ENCODE measurements around the gene LRRC42.

Gene LRRC42

DNA sequence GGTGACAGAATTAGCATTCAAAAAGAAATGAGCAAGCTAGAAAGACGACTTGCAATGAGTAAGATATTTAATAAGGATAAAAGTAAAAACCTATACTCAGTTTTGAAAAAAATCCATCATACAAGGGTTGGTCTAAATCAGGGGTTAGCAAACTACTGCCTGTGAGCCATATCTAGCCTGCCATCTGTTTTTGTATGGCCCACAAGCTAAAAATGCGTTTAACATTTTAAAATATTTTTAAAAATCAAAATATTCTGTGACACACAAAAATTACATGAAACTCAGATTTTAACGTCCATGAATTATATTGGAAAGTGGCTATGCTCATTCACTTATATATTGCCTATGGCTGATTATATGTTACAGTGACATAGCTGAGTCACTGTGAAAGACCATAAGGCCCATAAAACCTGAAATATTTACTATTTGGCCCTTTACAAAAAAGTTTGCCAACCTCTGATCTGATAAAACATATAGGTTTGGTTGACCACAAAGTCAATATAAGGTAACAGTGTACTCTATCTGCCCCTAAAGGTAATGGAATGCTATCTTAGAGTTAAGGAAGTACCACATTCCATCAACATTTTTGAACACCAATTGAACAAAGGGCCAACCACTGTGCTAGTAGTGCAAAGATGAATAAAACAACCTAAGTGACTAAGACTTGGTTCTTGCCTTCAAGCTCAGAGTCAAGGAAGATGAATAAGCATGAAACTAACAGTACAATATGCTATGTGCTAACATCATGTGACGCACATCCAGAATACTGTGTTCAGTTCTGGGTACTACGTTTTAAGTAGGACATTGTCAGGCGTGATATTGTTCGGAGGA is 3.8 kb upstream of the LRRC42 start:
- DNase-seq (ENCODE audit: low read depth), result no peak

DNA sequence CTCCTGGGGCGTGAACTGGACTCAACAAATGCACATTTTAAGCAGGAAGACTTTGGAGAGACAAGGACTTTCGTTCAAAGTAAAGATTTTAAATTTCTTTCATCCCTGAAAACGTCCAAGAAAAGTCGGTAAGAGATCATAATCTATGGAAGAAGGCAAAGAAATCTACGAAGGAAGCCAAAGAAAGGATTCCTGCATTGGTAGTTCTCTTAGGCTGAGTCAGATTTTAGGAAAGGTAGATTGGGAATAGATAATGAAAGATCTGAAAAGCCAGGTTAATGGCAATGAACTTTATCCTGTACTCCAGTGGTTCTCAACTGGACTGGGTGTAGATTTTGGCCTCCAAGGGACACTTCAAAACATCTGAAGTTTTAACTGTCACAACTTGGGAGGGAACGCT is 3.1 kb upstream of the LRRC42 start:
- no peak for DNase-seq (ENCODE audit: low read depth)

DNA sequence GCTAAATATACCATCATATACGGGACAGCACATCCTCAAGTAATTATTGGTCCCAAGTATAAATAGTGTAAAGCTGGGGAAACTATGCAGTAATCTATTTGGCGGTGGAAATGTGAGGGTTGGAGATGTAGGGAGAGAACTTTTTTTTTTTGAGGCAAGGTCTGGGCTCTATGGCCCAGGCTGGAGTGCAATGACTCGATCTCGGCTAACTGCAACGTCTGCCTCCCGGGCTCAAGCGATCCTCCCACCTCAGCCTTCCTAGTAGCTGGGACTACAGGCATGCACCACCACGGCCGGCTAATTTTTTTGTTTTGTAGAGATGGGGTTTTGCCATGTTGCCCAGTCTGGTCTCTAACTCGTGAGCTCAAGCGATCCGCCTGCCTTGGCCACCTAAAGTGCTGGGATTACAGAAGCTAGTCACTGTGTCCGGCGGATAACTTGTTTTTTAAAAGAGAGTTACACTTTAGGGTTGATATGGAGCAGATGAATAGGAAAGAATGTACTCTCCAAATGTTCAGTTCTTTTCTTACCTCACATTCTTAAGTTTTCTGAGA is 2.6 kb upstream of the LRRC42 start:
- no peak for DNase-seq (ENCODE audit: low read depth)

DNA sequence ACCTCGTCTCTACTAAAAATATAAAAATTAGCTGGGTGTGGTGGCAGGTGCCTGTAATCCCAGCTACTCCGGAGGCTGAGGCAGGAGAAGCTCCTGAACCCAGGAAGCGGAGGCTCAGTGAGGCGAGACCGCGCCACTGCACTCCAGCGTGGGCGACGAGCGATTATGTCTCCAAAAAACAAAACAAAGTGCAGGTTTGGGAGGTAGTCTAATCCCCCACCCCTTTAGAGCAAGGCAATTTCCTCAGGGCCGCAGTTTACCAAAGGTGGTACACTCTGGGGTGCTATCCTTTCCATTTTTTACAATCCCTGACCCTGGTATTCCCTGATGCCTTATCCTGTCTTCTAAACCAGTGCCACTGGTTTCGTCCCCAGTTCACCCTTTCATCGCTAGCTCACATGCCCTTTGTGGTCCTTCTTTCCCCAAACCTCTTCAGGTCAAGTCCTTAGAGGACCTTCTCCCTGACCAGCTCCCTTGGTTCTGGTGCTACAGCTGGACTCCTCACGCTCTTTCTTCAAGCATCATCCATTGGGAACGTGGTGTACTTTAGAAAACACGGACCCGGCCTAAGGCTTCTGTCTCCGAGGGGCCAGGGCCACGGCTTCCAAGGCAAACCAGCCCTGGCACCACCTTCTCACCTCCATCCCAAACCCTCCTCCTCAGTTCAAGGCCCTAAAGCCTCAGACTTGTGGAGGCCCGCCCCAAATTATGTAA is 1.5 kb upstream of the LRRC42 start:
- no peak for DNase-seq (ENCODE audit: low read depth)

DNA sequence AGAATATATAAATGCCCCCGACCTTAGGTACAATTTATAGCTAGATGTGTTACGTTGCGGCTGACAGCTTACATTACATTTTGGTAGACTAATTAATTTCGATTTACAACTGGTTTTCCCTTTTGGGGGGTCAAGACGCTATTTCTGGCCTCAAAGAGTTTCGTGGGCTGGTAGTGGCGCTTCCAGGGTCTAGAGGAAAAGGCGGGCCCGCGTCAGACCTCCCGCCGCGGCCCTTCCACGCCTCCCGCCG is 1.0 kb upstream of the LRRC42 start:
- DNase-seq (ENCODE audit: low read depth), result no peak

DNA sequence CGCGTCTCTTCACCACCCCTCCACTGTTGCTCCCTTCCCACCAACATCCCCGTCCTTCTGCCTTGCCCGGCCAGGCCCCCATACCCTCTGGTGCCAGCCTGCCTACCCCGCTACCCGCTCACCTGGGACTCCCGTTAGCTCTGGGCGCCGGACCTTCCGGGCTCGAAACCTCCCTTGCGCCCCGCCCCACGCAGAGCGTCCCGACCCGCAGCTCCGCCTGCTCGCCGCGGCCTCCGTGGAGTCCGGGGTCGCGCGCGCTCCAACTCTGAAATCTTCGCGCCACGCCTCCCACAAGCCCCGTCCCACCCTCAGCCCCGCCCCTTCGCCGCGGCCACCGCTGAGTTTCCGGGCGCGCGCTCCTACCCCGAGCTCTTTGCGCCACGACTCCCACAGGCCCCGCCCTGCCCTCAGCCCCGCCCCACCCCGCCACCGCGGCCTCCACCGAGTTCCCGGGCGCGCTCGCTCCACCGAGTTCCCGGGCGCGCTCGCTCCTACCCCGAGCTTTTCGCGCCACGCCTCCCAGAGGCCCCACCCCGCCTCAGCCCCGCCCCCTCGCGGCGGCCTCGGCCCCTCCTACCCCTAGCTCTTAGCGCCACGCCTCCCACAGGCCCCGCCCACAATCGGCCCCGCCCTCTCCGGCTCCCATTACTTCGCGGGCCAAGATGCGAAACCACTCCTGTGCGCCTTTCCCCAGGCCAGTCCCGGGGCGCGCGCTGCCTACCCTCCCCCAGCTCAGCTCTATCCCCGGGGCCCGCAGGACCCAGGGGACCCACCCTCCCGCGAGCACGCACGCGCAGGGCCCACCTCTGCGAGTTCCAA is 508 bp upstream of the LRRC42 start, which contains the start of gene IFT25:
Gene IFT25 (minus strand): TSS at position 267 of the 819 bp plus-strand sequence. CDS start 5,617 bp downstream, outside the sequence.
- peak; percentile 72 for DNase-seq (ENCODE audit: low read depth)

DNA sequence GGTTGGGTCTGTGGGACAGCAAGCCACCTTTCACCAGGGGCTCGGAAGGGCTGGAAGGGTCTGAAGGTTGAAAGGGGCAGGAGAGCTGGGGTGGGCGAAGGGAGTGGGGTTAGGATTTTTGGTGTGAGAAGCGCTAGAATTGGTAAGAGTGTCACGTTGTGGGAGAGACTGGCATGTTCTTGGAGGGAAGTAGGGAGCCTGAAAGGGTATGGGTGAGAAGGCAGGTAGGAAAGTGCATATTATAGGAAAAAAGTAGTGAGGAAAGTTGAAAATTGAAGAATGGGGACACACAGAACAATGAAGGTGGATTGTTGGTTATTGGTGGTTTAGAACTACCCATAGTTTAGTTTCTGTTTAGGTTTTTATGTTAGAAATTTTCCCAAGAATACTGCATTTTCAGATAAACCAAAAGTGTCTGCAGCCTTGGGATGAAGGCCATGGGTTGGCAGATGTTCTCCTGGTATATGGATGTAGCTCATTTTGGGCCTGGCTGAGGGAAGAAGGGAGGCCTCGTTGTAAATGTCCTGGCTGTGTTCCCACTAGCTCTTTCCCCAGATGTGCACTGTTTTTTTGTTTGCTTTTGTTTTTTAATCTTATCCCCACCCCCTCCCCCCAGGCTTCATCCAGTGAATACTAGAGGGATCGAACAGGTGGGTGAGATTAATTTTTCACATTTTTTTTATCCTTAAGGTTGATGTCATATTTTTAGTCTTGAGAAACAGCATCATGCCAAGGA is 1.2 kb downstream of the LRRC42 start:
- no peak for DNase-seq (ENCODE audit: low read depth)

DNA sequence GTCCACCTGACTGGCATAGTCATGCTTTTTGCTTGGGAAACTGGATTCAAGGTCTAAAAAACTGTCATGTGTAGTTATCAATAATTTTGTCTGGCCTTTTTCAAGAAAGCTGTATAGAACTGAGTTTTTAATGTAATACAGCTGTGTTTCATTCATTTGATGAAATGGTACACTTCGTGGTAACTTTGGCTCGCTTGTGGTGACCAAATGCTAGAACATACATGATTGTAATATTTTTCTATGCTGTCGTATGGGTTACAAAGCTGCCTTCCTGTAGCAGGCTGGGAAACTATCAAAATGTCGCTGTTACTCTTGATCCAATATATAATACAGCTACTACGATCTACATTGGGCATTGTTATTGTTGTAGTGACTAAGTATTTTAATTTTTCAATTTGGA is 2.1 kb downstream of the LRRC42 start:
- no peak for DNase-seq (ENCODE audit: low read depth)

DNA sequence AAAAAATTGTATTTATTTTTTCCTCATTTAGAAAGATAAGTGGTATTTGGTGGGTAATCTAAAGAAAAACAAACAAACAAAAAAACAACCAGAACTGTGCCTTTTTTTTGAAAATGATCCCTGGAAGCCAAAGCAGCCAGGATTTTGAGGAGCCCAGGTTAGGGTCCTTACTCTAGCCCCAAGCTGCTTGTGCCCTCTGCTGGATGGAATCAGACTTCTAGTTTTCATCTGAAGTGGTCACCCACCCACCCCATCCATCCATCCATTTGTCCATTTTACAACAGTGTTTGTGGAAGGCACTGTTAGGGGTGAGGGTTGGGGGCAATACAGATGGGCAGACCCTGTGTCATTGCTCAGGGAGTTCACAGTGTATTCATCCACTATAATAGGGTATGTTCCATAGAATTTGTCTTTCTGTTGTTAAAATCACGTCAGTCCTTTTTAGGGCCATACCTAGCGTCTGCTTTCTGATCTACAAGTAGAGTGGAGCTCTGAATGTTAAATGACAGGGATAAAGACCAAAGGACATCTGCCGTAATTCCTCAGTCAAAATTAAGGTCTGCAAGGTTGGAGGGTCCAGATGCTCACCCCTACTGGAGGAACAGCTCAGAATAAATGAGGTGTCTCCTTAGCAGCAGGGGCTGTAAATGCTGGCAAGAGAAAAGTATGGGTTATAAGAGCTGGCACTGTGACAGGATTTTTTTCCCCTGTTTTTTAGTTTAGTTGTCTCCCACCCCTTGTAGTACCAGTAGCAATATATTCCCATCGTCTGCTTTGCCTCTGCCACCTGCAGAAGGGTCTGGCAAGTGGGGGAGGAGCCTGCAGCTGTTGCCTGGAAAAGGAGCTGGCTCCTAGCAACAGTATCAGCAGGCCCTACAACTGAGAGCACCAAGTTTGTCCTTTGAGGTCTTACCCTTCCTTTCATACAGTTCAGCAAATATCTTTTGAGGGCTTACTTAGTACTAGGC is 3.2 kb downstream of the LRRC42 start:
- DNase-seq (ENCODE audit: low read depth), result no peak

DNA sequence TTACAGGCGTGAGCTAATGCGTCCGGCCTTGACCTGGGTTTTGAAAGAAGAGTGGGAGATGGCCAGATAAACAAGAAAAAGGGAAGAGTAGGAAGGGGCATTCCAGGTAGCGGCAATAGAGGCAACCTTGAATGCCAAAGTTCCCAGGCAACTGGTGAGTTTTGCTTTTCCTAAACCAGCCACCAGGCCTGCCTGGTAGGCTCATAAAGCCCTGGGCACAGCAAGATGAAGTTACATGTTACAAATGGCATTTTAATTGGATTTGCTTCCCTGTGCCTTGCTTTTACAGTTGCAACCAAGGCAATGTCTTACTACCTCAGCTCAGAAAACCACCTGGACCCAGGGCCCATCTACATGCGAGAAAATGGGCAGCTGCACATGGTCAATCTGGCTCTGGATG is 5.5 kb downstream of the LRRC42 start:
- no peak for DNase-seq (ENCODE audit: low read depth)

DNA sequence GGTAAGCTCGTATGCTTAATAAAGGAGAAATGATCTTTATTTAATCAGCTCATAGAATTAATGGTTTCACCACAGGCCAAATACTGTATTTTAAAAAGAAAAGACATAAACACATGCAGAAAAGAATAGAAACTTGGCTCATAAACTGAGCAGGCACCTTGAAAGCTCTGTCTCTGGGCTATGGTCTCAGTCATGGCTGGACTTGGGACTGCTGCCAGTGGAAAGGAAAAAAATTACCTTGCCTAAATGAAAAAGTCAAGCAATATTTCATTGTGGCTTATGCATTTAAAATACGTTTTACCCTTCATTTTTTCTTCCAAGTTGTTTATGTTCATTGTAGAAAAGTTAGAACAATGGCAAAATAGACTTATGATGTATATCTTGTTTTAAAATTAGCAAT is 8.0 kb downstream of the LRRC42 start:
- DNase-seq (ENCODE audit: low read depth), result no peak

DNA sequence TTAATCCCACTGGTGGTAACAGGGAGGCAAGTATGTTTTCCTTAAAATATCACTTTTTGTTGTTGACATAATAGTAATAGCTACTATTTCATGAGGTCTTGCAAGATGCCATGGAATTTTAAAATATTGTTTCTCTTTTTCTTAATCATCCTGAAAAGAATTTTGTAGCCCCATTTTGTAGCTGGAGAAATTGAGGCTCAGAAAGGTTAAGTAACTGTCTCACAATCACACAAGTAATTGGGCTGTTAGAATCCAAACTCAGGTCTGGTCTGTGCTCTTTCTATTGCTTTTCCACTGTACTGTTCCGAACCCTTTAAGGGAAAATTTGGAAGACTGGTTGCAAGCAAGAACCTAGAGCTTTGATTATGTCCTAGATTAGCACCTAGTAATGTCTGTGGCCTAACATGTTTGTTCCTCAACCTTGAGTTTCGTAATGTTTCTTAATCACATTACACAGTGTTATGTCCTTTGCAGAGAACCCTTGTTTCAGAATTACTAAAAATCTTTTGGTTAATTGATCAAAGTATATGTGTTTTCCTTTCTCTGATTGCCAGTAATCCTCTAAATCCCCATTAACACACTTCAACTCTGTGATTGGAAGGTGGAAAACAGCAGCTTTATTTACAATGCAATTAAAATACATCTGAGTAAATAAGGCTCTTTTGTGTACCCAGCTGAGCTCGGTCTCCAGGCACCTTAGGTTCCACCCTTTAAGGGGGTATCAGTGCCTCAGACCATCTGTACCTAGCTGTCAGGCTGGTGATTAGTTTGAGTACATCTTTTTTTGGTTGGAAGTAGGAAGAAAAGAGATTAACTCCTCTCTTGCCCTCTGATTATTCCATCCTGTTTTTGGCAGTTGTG is 10.4 kb downstream of the LRRC42 start:
- DNase-seq (ENCODE audit: low read depth), result no peak

DNA sequence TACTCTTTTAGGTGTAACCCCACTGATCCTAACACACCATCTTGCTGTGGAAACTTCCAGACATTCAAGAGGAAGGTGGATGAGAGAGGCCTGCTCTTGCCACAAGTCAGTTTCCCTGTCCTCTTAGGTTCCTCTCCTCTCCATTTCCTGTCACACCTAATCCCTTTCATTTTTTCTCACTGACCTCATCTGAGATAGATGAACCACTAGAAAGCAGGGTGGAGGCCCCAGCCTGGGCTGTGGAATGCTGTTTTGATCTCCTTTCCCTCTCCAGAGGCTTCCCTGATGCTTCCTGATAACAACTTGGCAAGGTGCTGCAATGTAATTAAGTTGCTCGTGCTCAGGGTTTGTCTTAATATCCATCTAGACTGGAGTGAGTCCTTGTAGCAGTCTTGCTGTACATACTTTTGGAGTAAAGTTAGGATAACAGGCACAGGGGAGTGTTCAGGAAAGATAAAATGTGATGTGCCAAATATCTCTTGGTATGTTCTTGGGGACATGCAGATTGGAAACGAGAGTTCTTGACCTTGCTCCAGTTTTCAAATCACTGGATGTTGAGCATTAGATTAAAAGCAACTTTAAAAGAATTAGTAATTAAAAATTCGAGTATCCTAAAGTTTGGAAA is 11.2 kb downstream of the LRRC42 start:
- peak; percentile 61 for DNase-seq (ENCODE audit: low read depth)

DNA sequence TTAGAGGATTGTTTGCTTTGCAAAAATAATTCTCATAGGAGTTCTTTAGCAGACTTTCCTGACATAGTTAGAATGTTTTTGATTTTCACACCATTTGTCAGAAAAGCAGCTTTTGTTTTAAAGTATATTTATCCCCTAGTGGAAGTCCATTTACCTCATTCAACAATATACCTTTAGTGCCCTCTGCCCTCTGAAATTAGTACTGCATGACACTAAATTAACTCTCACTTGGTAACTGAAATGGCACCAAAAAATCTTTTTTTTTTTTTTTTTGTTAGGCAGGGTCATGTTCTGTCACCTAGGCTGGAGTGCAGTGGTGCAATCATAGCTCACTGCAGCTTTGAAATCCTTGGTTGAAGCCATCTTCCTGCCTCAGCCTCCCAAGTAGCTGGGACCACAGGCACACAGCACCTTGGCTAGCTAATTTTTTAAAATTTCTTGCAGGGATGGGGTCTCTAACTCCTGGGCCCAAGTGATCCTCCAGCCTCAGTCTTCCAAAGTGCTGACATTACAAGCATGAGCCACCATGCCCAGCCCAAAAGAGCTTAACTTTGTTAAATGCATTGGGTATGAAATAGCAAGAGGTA is 13.6 kb downstream of the LRRC42 start:
- DNase-seq (ENCODE audit: low read depth), result no peak

DNA sequence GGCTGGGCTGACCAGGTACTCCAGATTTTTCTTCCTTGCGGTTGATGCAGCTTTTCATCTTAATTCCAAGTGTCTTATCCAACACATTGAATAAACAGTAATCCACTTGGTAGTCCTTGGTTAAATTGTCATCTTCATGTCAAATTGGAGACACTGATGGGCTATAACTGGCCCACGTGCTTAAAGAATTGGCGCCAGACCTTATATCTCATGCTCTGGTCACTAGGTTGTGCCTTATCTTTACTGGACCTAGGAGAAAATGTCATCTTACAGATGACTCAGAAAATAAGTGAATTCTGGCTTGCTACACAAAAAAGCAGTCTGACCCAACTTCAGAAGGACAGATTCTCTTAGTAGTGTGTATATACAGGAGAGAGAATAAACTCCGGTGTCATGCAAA is 16.2 kb downstream of the LRRC42 start:
- DNase-seq (ENCODE audit: low read depth), result no peak

DNA sequence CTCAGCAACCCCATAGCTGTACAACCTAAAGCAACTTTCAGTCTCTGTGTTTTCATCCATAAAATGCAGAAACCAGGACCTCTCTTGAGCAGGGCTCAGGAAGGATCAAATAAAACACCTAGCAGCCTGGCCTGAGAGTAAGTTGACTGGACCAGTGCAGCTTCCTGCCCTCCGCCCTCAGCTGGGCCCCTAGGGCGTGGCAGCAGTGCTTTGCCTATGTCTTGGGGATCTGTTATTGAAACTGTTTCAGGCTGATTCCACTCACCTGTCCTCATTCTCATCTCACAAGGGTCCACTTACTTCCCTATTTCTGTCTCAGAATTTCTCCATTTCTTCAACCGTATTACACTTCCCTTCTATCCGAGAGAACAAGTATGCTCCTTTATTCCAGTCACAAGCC is 17.3 kb downstream of the LRRC42 start:
- DNase-seq (ENCODE audit: low read depth), result no peak

DNA sequence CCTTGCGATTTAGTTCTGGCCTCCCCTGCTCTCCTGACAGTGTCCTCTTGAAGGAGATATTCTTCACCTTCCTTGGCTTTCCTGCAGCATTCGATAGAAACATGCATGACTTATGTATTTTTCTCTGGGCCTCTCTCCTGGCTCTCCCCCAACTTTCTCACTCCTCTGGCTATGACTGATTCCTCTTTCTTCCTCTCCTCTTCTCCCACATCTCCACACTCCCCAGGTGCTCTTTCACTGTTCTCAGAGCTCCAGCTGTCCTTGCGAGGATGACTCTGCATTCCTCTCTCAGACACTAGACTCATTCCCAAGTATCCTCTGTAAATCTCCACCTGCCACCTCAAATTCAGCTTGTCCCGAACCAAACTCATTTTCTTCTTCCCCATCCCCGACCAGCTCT is 18.0 kb downstream of the LRRC42 start:
- no peak for DNase-seq (ENCODE audit: low read depth)

DNA sequence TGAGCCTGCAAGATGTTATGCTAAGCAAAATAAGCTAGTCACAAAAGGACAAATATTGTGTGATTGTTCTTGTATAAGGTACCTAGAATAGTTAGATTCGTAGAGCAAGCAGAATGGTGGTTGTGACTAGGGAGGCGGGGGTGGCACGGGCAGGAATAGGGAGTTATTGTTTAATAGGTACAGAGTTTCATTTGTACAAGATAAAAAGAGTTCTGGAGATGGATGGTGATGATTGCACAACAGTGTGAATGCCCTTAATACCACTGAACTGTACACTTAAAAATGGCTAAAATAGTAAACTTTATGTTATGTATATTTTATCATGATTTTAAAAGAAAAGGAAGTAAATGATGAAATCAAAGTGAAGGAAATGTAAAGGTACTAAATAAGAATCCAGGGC is 20.6 kb downstream of the LRRC42 start:
- no peak for DNase-seq (ENCODE audit: low read depth)
